SK-N-MC (cell line): ENCODE measurements around the gene SAMD8.
"Not testable (repeated sequence)": the region's sequence is repeated elsewhere in the genome, so short reads cannot be mapped to it uniquely, and the experiment has no call there.

Source experiments
- DNase-seq: peaks from one replicate; pipeline ENCODE4 v3.0.0-alpha.2; 2011; ENCODE audit warnings: low read depth, low spot score
- H3K27ac ChIP-seq: fragments of 200-600 bp; sonication (generic); 2 replicates; pipeline ENCODE4 v1.5.1; 2016; ENCODE audit warnings: mixed run types
- H3K36me3 ChIP-seq: fragments of 200-600 bp; sonication (generic); 2 replicates; pipeline ENCODE4 v1.6.1; 2017; ENCODE audit warnings: antibody characterized with exemption, low read length, mixed read lengths; ENCODE audit not compliant: insufficient read depth
- H3K4me3 ChIP-seq: fragments of 200-600 bp; sonication (generic); 2 replicates; pipeline ENCODE4 v1.5.1; 2016
- H3K9ac ChIP-seq: fragments of 200-600 bp; sonication (generic); 2 replicates; pipeline ENCODE4 v1.8.0; 2017; ENCODE audit warnings: mixed run types, mixed read lengths; ENCODE audit not compliant: insufficient read length
- H3K9me3 ChIP-seq: fragments of 200-600 bp; sonication (generic); 2 replicates; pipeline ENCODE4 v1.6.1; 2017; ENCODE audit warnings: low read depth, mild to moderate bottlenecking, antibody characterized with exemption, low read length, moderate library complexity, mixed read lengths
- EZH2 ChIP-seq: fragments of 200-600 bp; sonication (generic); IDR thresholded peaks from one replicate; pipeline ENCODE4 v1.6.1; 2017; ENCODE audit warnings: antibody characterized with exemption
- FOXP2 ChIP-seq: optimal IDR thresholded peaks from 2 replicates; pipeline ENCODE3; 2011; ENCODE audit warnings: mild to moderate bottlenecking, moderate library complexity; ENCODE audit not compliant: insufficient read depth; ENCODE audit errors: extremely low read length, control extremely low read depth
- POLR2AphosphoS5 ChIP-seq: IDR thresholded peaks from 2 replicates; pipeline ENCODE4 v1.6.1; 2012; ENCODE audit warnings: mild to moderate bottlenecking, low read depth, low read length, borderline replicate concordance

The SAMD8 gene

GRCh38 chr10:75101416-75102251 lies 9.8 kb upstream of the SAMD8 start:
- H3K9ac ChIP-seq: no peak overlapping the region
- no peak for DNase-seq
- no peaks in the 10 kb centered on the region for H3K36me3 ChIP-seq
- no peak overlapping the region for H3K27ac ChIP-seq
- no peaks in the 10 kb centered on the region for H3K9me3 ChIP-seq
- TF ChIP-seq POLR2AphosphoS5 (no peak), FOXP2 (no peak), EZH2 (no peak)
- H3K4me3 ChIP-seq: no peak overlapping the region

DNA sequence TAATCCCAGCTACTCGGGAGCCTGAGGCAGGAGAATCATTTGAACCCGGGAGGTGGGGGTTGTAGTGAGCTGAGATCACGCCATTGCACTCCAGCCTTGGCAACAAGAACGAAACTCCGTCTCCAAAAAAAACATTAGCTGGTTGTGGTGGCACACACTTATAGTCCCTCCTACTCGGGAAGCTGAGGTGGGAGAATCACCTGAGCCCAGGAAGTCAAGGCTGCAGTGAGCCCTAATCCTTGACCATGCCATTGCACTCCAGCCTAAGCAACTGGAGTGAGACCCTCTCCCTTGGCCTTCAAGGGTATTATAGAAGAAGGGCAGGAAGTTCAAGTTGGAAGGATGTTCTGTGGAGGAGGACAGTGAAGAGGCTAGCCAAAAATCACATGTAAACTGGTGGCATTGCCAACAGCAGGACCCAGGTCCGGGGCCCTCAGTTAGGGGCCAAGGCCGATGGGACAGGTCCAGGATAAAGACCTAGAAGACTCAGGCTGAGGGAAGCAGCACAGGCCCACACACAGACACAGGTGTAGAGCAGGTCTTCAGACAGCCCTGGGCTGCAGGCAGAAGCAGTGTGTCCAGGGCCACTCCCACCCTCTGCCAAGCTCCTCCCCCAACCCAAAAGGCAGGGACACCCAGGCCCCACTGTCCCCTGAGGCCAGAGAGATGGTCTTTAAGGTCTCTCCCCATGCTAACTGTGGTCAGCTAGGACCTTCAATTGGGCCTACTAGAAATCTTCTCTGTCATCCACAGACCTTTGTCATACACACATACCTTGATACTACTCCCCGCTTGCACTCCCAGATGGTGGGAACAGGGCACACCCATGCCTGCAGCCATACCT lies 8.4 kb upstream of the SAMD8 start:
- DNase-seq: no peak
- Histone ChIP-seq H3K36me3 (no peaks in the 10 kb centered on the region), H3K27ac (no peak overlapping the region), H3K9me3 (no peaks in the 10 kb centered on the region), H3K9ac (no peak overlapping the region), H3K4me3 (no peak overlapping the region)
- no peak for TF ChIP-seq FOXP2
- no peak for TF ChIP-seq POLR2AphosphoS5
- TF ChIP-seq EZH2: no peak

DNA sequence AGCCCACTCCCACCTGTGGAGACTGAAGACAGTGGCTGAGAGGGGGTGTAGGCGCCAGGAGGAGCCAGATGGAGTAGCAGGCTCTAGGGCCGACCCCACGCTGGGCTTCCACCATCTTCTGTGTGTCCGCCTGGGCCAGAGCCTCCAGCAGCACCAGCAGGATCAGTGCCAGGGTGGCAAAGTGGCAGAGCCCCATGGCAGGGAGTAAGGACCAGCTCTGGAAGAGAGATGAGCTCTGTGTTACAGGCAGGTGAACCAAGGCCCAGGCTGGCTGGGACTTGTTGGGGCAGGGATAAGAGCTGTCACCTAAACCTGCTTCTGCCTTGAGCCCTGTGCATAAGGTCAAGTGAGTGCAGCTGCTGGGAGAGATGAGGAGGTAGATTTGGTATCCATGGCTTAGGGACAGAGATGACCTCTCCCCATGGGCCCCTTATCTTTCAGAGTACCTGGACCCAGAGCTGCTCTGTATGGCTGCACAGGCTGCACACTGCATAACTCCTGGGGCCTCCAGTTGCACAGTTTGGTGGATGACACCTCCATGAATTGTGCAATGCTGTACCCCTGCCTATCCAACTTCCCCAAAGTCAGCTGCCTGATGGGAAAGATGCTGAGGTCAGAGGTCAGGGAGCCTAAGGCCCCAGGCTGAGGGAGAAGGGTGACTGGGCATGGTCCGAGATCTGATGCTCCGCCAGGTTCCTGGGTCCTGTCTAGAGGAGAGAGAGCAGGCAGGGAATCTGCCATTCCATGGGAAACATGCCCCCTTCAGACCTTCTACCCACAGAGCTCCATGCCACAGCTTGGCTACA lies 7.4 kb upstream of the SAMD8 start:
- Histone ChIP-seq H3K27ac (no peak overlapping the region), H3K36me3 (no peaks in the 10 kb centered on the region), H3K9me3 (no peaks in the 10 kb centered on the region), H3K4me3 (no peak overlapping the region), H3K9ac (no peak overlapping the region)
- DNase-seq: no peak
- TF ChIP-seq EZH2: no peak
- no peak for TF ChIP-seq POLR2AphosphoS5
- no peak for TF ChIP-seq FOXP2

- no peak for TF ChIP-seq POLR2AphosphoS5
- TF ChIP-seq EZH2: no peak
- TF ChIP-seq FOXP2: no peak
- no peak for DNase-seq
- Histone ChIP-seq H3K36me3 (no peaks in the 10 kb centered on the region), H3K27ac (no peak overlapping the region), H3K4me3 (no peak overlapping the region), H3K9me3 (no peaks in the 10 kb centered on the region), H3K9ac (no peak overlapping the region)
Observed at GRCh38 chr10:75104842-75105241, 6.6 kb upstream of the SAMD8 start.

GRCh38 chr10:75105576-75106197 lies 5.8 kb upstream of the SAMD8 start:
- DNase-seq: no peak
- H3K36me3 ChIP-seq: no peaks in the 10 kb centered on the region
- no peak for TF ChIP-seq FOXP2
- TF ChIP-seq POLR2AphosphoS5: no peak
- TF ChIP-seq EZH2: no peak
- H3K9ac ChIP-seq: no peak overlapping the region
- no peak overlapping the region for H3K27ac ChIP-seq
- no peak overlapping the region for H3K4me3 ChIP-seq
- no peaks in the 10 kb centered on the region for H3K9me3 ChIP-seq

GRCh38 chr10:75106242-75106641 lies 5.2 kb upstream of the SAMD8 start:
- no peak for TF ChIP-seq FOXP2
- TF ChIP-seq EZH2: no peak
- TF ChIP-seq POLR2AphosphoS5: no peak
- Histone ChIP-seq H3K27ac (no peak overlapping the region), H3K9ac (no peak overlapping the region), H3K4me3 (no peak overlapping the region), H3K36me3 (no peaks in the 10 kb centered on the region), H3K9me3 (no peaks in the 10 kb centered on the region)
- no peak for DNase-seq

DNA sequence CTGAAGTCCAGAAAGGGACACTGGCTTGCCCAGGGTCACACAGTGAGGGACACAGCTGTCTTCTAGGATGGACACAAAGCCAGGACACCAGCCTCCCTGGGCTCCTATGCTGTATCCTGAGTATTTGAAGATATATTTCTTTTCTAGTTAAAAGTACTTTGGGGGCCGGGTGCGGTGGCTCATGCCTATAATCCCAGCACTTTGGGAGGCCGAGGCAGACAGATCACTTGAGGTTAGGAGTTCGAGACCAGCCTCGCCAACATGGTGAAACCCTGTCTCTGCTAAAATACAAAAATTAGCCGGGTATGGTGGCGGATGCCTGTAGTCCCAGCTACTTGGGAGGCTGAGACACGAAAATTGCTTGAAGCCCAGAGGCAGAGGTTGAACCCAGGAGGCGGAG lies 4.6 kb upstream of the SAMD8 start:
- not testable (repeated sequence) for H3K9me3 ChIP-seq, H3K4me3 ChIP-seq, H3K9ac ChIP-seq, H3K27ac ChIP-seq, DNase-seq, H3K36me3 ChIP-seq
